HepG2 (cell line): Measurements from ENCODE around the gene NUB1. TPM values are rescaled to one million over a fixed set of nuclear protein-coding genes. Genes with fewer than 3 reads are reported as not detected.

Experiments
- ARID4A ChIP-seq: sonication (generic); formaldehyde crosslinking; IDR thresholded peaks from 2 replicates; pipeline ENCODE4 v1.5.0; 2020; ENCODE audit warnings: mild to moderate bottlenecking, missing genetic modification reagents, borderline replicate concordance
- ERF ChIP-seq: IDR thresholded peaks from 2 replicates; pipeline ENCODE4 v1.6.1; 2018; ENCODE audit warnings: missing biosample characterization, missing genetic modification reagents
- GABPB1 ChIP-seq: IDR thresholded peaks from 2 replicates; pipeline ENCODE4 v1.6.1; 2016; ENCODE audit warnings: mild to moderate bottlenecking, missing genetic modification reagents, moderate library complexity, missing compliant biosample characterization
- HCFC1 ChIP-seq: fragments of 150-350 bp; IDR thresholded peaks from 2 replicates; pipeline ENCODE4 v1.6.1; 2014; ENCODE audit warnings: low read depth, low read length
- MYNN ChIP-seq: sonication (generic); formaldehyde crosslinking; IDR thresholded peaks from 2 replicates; pipeline ENCODE4 v1.4.0; 2020; ENCODE audit warnings: mild to moderate bottlenecking, low read depth, missing genetic modification reagents
- NFIB ChIP-seq: sonication (generic); formaldehyde crosslinking; IDR thresholded peaks from 2 replicates; pipeline ENCODE4 v1.9.0; 2021; ENCODE audit warnings: missing genetic modification reagents, mild to moderate bottlenecking, borderline replicate concordance
- RARA ChIP-seq: IDR thresholded peaks from 2 replicates; pipeline ENCODE4 v1.6.1; 2016; ENCODE audit warnings: missing genetic modification reagents, missing compliant biosample characterization
- RNF219 ChIP-seq: sonication (generic); formaldehyde crosslinking; IDR thresholded peaks from 2 replicates; pipeline ENCODE4 v1.5.0; 2020; ENCODE audit warnings: mild to moderate bottlenecking, missing genetic modification reagents
- SKI ChIP-seq: fragments of 450-650 bp; IDR thresholded peaks from one replicate; pipeline ENCODE4 v1.6.1; 2018; ENCODE audit warnings: mild to moderate bottlenecking; ENCODE audit not compliant: partially characterized antibody
- SPEN ChIP-seq: sonication (generic); formaldehyde crosslinking; IDR thresholded peaks from 2 replicates; pipeline ENCODE4 v1.5.1; 2020; ENCODE audit warnings: low read depth, mild to moderate bottlenecking, missing genetic modification reagents
- TOPORS ChIP-seq: sonication (generic); formaldehyde crosslinking; IDR thresholded peaks from 2 replicates; pipeline ENCODE4 v1.8.0; 2023; ENCODE audit warnings: mild to moderate bottlenecking, missing genetic modification reagents
- ZFP36 ChIP-seq: fragments of 150-350 bp; IDR thresholded peaks from 2 replicates; pipeline ENCODE4 v1.6.1; 2018; ENCODE audit warnings: borderline replicate concordance, low read length, low read depth; ENCODE audit not compliant: partially characterized antibody
- ZNF430 ChIP-seq: sonication (generic); formaldehyde crosslinking; IDR thresholded peaks from 2 replicates; pipeline ENCODE4 v1.9.0; 2021; ENCODE audit warnings: mild to moderate bottlenecking, missing genetic modification reagents
- ZNF639 ChIP-seq: conservative IDR thresholded peaks from 2 replicates; pipeline ENCODE4 v1.6.1; 2018; ENCODE audit warnings: missing genetic modification reagents
- ZNF790 ChIP-seq: sonication (generic); formaldehyde crosslinking; IDR thresholded peaks from 2 replicates; pipeline ENCODE4 v1.8.0; 2022; ENCODE audit warnings: missing genetic modification reagents, mild to moderate bottlenecking, borderline replicate concordance
- ZSCAN29 ChIP-seq: sonication (generic); formaldehyde crosslinking; conservative IDR thresholded peaks from 2 replicates; pipeline ENCODE4 v1.4.0; 2020; ENCODE audit warnings: mild to moderate bottlenecking, missing genetic modification reagents
- polyA plus RNA-seq, 8 experiments: library from polyadenylated mRNA; depleted of rRNA in 3 of 8; stranded (reverse) in 7 of 8; unstranded in 1 of 8; fragments of >200 nt; fragmentation: Illumina TruSeq in 4 of 8; extraction: Trizol in 4 of 8; gene quantifications; 2 replicates each; pipeline versions ENCODE4 v1.2.1 to v1.2.3, GENCODE V29; 2011 to 2016; ENCODE audit warnings: low read depth in 4 of 8, missing spikeins in 1 of 8, mixed read lengths in 1 of 8; ENCODE audit not compliant: insufficient read depth in 1 of 8
- total RNA-seq, 5 experiments: library from RNA; depleted of rRNA; stranded (reverse); fragments of >200 nt; fragmentation: Illumina TruSeq; extraction: Trizol; gene quantifications; 2 replicates each; pipeline ENCODE4 v1.2.3, GENCODE V29; 2016; ENCODE audit warnings: low read depth in 1 of 5
- TF ChIP-seq, protein P1 (sequence below): sonication (generic); formaldehyde crosslinking; IDR thresholded peaks from 2 replicates; pipeline ENCODE4 v1.4.0; 2020; ENCODE audit warnings: mild to moderate bottlenecking, missing genetic modification reagents
- TF ChIP-seq, protein P2 (sequence below): sonication (generic); formaldehyde crosslinking; IDR thresholded peaks from 2 replicates; pipeline ENCODE4 v1.4.0; 2020; ENCODE audit warnings: missing genetic modification reagents

The NUB1 gene
- total and polyA plus RNA-seq, 2 of the 13 experiments (the other 11 are each of a cell fraction or from before 2014, with no cell fraction given), result 27.1 to 37.0 TPM

GRCh38 chr7:151341357-151342101, at the start of gene NUB1 (continued):
- TF ChIP-seq GABPB1 (CRISPR knock-in tag) (peak; percentile 96), RNF219 (no peak), TOPORS (no peak), RARA (CRISPR knock-in tag) (no peak), SPEN (CRISPR knock-in tag) (peak; percentile 86), ZSCAN29 (0 out of 2 replicates have a peak, but pooled peaks have one; percentile 36), ZNF639 (CRISPR knock-in tag) (peak; percentile 98), NFIB (no peak), ZFP36 (no peak), MYNN (CRISPR knock-in tag) (no peak), ARID4A (CRISPR knock-in tag) (peak; percentile 92; the same call in 1 of the 2 replicates), SKI (peak; percentile 85), ERF (CRISPR knock-in tag) (peak; percentile 66), HCFC1 (peak; percentile 46; the same call in 1 of the 2 replicates), ZNF790 (CRISPR knock-in tag) (0 out of 2 replicates have a peak, but pooled peaks have one; percentile 53), ZNF430 (0 out of 2 replicates have a peak, but pooled peaks have one; percentile 49)
- TF ChIP-seq, protein P1, sequence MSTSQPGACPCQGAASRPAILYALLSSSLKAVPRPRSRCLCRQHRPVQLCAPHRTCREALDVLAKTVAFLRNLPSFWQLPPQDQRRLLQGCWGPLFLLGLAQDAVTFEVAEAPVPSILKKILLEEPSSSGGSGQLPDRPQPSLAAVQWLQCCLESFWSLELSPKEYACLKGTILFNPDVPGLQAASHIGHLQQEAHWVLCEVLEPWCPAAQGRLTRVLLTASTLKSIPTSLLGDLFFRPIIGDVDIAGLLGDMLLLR, result no peak
- TF ChIP-seq, protein P2, sequence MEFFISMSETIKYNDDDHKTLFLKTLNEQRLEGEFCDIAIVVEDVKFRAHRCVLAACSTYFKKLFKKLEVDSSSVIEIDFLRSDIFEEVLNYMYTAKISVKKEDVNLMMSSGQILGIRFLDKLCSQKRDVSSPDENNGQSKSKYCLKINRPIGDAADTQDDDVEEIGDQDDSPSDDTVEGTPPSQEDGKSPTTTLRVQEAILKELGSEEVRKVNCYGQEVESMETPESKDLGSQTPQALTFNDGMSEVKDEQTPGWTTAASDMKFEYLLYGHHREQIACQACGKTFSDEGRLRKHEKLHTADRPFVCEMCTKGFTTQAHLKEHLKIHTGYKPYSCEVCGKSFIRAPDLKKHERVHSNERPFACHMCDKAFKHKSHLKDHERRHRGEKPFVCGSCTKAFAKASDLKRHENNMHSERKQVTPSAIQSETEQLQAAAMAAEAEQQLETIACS, result no peak
